Type B pancreatic cell (in vitro differentiated cells): ENCODE data around the gene HOXB5. TPM values are rescaled to one million over a fixed set of nuclear protein-coding genes. Genes with fewer than 3 reads are reported as not detected.

ENCODE experiments used
- DNase-seq: peaks from one replicate; pipeline ENCODE4 v3.0.0; 2021; ENCODE audit warnings: mixed read lengths; ENCODE audit not compliant: unreplicated experiment; ENCODE audit errors: extremely low spot score
- H3K27ac Mint-ChIP-seq: 2 replicates; pipeline ENCODE4 v1.8.0; 2021; ENCODE audit warnings: mild to moderate bottlenecking, mixed read lengths
- H3K27me3 Mint-ChIP-seq: 2 replicates; pipeline ENCODE4 v1.8.0; 2021; ENCODE audit warnings: mixed read lengths
- H3K36me3 Mint-ChIP-seq: 2 replicates; pipeline ENCODE4 v1.8.0; 2021; ENCODE audit warnings: mixed read lengths
- H3K4me1 Mint-ChIP-seq: one replicate; pipeline ENCODE4 v1.8.0; 2021; ENCODE audit warnings: mixed read lengths; ENCODE audit not compliant: unreplicated experiment
- H3K4me3 Mint-ChIP-seq: 2 replicates; pipeline ENCODE4 v1.8.0; 2021; ENCODE audit warnings: mild to moderate bottlenecking, mixed read lengths
- H3K9me3 Mint-ChIP-seq: 2 replicates; pipeline ENCODE4 v1.8.0; 2021; ENCODE audit warnings: mixed read lengths
- CTCF ChIP-seq: fragments of 200-600 bp; sonication (generic); conservative IDR thresholded peaks from 2 replicates; pipeline ENCODE4 v1.5.0; 2021; ENCODE audit warnings: antibody characterized with exemption, mild to moderate bottlenecking
- microRNA-seq: library from miRNA; unstranded; fragments of <30 nt; microRNA quantifications from one replicate; pipeline ENCODE4, GENCODE V29; 2020
- total RNA-seq: library from RNA; stranded (reverse); gene quantifications from 2 replicates; pipeline ENCODE4 v1.2.1, GENCODE V29; 2021; ENCODE audit warnings: low replicate concordance

The HOXB5 gene
- total RNA-seq, 1 donor from 2014 or later: 20.8 TPM

- peak overlapping the region; percentile 98 for H3K4me3 Mint-ChIP-seq
- no peaks in the 10 kb centered on the region for H3K9me3 Mint-ChIP-seq
- H3K4me1 Mint-ChIP-seq: peaks cover 50% of the 10 kb centered on the region
- H3K27ac Mint-ChIP-seq: peak overlapping the region; percentile 95
- H3K27me3 Mint-ChIP-seq: peaks cover 61% of the 10 kb centered on the region
- peak; percentile 42 for TF ChIP-seq CTCF
- peaks cover 18% of the 10 kb centered on the region for H3K36me3 Mint-ChIP-seq
- DNase-seq: no peak
Measured at GRCh38 chr17:48543107-48543853, 50.3 kb downstream of the HOXB5 start.

- peaks cover 18% of the 10 kb centered on the region for H3K36me3 Mint-ChIP-seq
- H3K27ac Mint-ChIP-seq: peak overlapping the region; percentile 94
- no peaks in the 10 kb centered on the region for H3K9me3 Mint-ChIP-seq
- H3K4me1 Mint-ChIP-seq: peaks cover 45% of the 10 kb centered on the region
- TF ChIP-seq CTCF: no peak
- H3K27me3 Mint-ChIP-seq: peaks cover 57% of the 10 kb centered on the region
- H3K4me3 Mint-ChIP-seq: peak overlapping the region; percentile 94
- no peak for DNase-seq
Measured at GRCh38 chr17:48542698-48543106, 50.9 kb downstream of the HOXB5 start.

- H3K27me3 Mint-ChIP-seq: peaks cover 57% of the 10 kb centered on the region
- TF ChIP-seq CTCF: no peak
- H3K36me3 Mint-ChIP-seq: peaks cover 23% of the 10 kb centered on the region
- peak overlapping the region; percentile 92 for H3K4me3 Mint-ChIP-seq
- no peaks in the 10 kb centered on the region for H3K9me3 Mint-ChIP-seq
- DNase-seq: no peak
- peaks cover 44% of the 10 kb centered on the region for H3K4me1 Mint-ChIP-seq
- peak overlapping the region; percentile 93 for H3K27ac Mint-ChIP-seq
Measured at GRCh38 chr17:48542114-48542656, 51.4 kb downstream of the HOXB5 start.

- Mint-ChIP-seq H3K36me3 (peaks cover 23% of the 10 kb centered on the region), H3K9me3 (no peaks in the 10 kb centered on the region), H3K27me3 (peaks cover 57% of the 10 kb centered on the region), H3K4me1 (peaks cover 43% of the 10 kb centered on the region), H3K4me3 (peak overlapping the region; percentile 92), H3K27ac (peak overlapping the region; percentile 93)
- TF ChIP-seq CTCF: no peak
- DNase-seq: no peak
Measured at GRCh38 chr17:48541577-48542113, 51.9 kb downstream of the HOXB5 start.

Small RNA genes lying within 50 kb of the gene (microRNA-seq; reads per million reads assigned to microRNA genes)
- not detected for gene MIR196A1

Other genes starting within 250 kb of the HOXB5 start
- gene SKAP1, start 163.6 kb downstream of the HOXB5 start, total RNA-seq: 0.43 and 0.79 TPM in 2 replicates
- 0.29 and 0.79 TPM in 2 replicates for gene HOXB1, start 62.8 kb downstream of the HOXB5 start, total RNA-seq
- 35.6 and 36.5 TPM in 2 replicates for gene HOXB2, start 48.7 kb downstream of the HOXB5 start, total RNA-seq
- 14.8 and 27.0 TPM in 2 replicates for gene HOXB4, start 15.4 kb downstream of the HOXB5 start, total RNA-seq
- gene HOXB3, start 3.5 kb downstream of the HOXB5 start, total RNA-seq: 46.9 and 93.7 TPM in 2 replicates
- 17.6 and 20.3 TPM in 2 replicates for gene HOXB6, start 11.2 kb upstream of the HOXB5 start, total RNA-seq
- gene HOXB7, start 17.2 kb upstream of the HOXB5 start, total RNA-seq: 9.8 and 11.7 TPM in 2 replicates
- 16.0 and 17.1 TPM in 2 replicates for gene HOXB8, start 21.5 kb upstream of the HOXB5 start, total RNA-seq
- gene HOXB9, start 32.6 kb upstream of the HOXB5 start, total RNA-seq: 1.6 and 9.4 TPM in 2 replicates
- 0.88 TPM in 1 of 2 replicates, not detected in the other for gene PRAC1, start 128.7 kb upstream of the HOXB5 start, total RNA-seq
- gene PRAC2, start 129.4 kb upstream of the HOXB5 start, total RNA-seq: not detected in 2 replicates
- gene HOXB13, start 135.0 kb upstream of the HOXB5 start, total RNA-seq: 0.59 TPM in 1 of 2 replicates, not detected in the other
- gene TTLL6, start 223.4 kb upstream of the HOXB5 start, total RNA-seq: 2.8 and 3.5 TPM in 2 replicates
- 74.5 and 99.7 TPM in 2 replicates for gene CALCOCO2, start 237.3 kb upstream of the HOXB5 start, total RNA-seq